GM18870 (cell line): ENCODE measurements around the gene GRIN3A.

Experiments
- ATAC-seq: cut with Tn5 transposase; IDR thresholded peaks from one replicate; pipeline ENCODE4 v1.9.1; 2021; ENCODE audit warnings: moderate library complexity; ENCODE audit not compliant: unreplicated experiment

The GRIN3A gene

GRCh38 chr9:101530076-101530711 is 208.3 kb downstream of the GRIN3A start:
- ATAC-seq: peak; percentile 43

- no peak for ATAC-seq
Measured at GRCh38 chr9:101528015-101528414, 210.4 kb downstream of the GRIN3A start.

GRCh38 chr9:101527066-101527465 is 211.4 kb downstream of the GRIN3A start:
- ATAC-seq: no peak

GRCh38 chr9:101524371-101524770 is 214.1 kb downstream of the GRIN3A start:
- no peak for ATAC-seq
